Skeletal muscle satellite cell (primary cell): ENCODE results near the gene COL6A5. TPM values are rescaled to one million over a fixed set of nuclear protein-coding genes. Genes with fewer than 3 reads are reported as not detected.

ENCODE experiments used
- H3K27me3 ChIP-seq: 2 replicates; pipeline ENCODE4 v1.7.0; 2013; ENCODE audit warnings: low read length; ENCODE audit not compliant: control insufficient read depth, insufficient read depth
- H3K36me3 ChIP-seq: 2 replicates; pipeline ENCODE4 v1.7.0; 2013; ENCODE audit warnings: mild to moderate bottlenecking, control low read depth, low read length; ENCODE audit not compliant: insufficient read depth
- H3K4me1 ChIP-seq: 2 replicates; pipeline ENCODE4 v1.7.0; 2013; ENCODE audit warnings: low read length; ENCODE audit not compliant: control insufficient read depth, insufficient read depth
- H3K4me2 ChIP-seq: 2 replicates; pipeline ENCODE4 v1.7.0; 2013; ENCODE audit warnings: mild to moderate bottlenecking, low read length
- H3K4me3 ChIP-seq: 2 replicates; pipeline ENCODE4 v1.7.0; 2013; ENCODE audit warnings: low read length
- H3K9ac ChIP-seq: 2 replicates; pipeline ENCODE4 v1.7.0; 2013; ENCODE audit warnings: mild to moderate bottlenecking, low read depth, low read length, moderate library complexity
- H3K9me3 ChIP-seq: replicated peaks from 2 replicates; pipeline ENCODE4 v1.7.0; 2013; ENCODE audit warnings: mild to moderate bottlenecking, control low read depth, low read length
- total RNA-seq: library from RNA; depleted of rRNA; stranded (reverse); fragments of >200 nt; gene quantifications from 2 replicates; pipeline ENCODE4 v1.2.3, GENCODE V29; 2012; rRNA removed

Gene COL6A5
- total RNA-seq, result under 0.01 TPM in 1 of 2 replicates, not detected in the other

- Histone ChIP-seq H3K27me3 (peaks cover 25% of the 10 kb centered on the region), H3K4me2 (no peak within 1 kb of the TSS), H3K36me3 (no peaks in the 10 kb centered on the region), H3K4me3 (no peak within 1 kb of the TSS), H3K9ac (no peak within 1 kb of the TSS), H3K9me3 (no peaks in the 10 kb centered on the region), H3K4me1 (no peaks in the 10 kb centered on the region)
These were observed at the start of gene COL6A5 for GRCh38 chr3:130345487-130346079. Gene COL6A5, plus strand, starts transcription at chr3:130345672. Its CDS starts 27,967 bp downstream, at chr3:130373639.

- Histone ChIP-seq H3K4me2 (no peak overlapping the region), H3K36me3 (no peaks in the 10 kb centered on the region), H3K27me3 (no peaks in the 10 kb centered on the region), H3K4me3 (no peak overlapping the region), H3K9ac (no peak overlapping the region), H3K4me1 (no peaks in the 10 kb centered on the region), H3K9me3 (no peaks in the 10 kb centered on the region)
These were observed 45.9 kb upstream of the COL6A5 start for GRCh38 chr3:130299531-130299930.

- no peaks in the 10 kb centered on the region for H3K4me1 ChIP-seq
- no peak overlapping the region for H3K4me3 ChIP-seq
- no peak overlapping the region for H3K4me2 ChIP-seq
- H3K9me3 ChIP-seq, result no peaks in the 10 kb centered on the region
- H3K27me3 ChIP-seq, result no peaks in the 10 kb centered on the region
- no peak overlapping the region for H3K9ac ChIP-seq
- H3K36me3 ChIP-seq, result no peaks in the 10 kb centered on the region
These were observed 44.6 kb upstream of the COL6A5 start for GRCh38 chr3:130300888-130301287.

- no peaks in the 10 kb centered on the region for H3K4me1 ChIP-seq
These were observed 35.4 kb upstream of the COL6A5 start for GRCh38 chr3:130310109-130310508.

GRCh38 chr3:130312374-130312773 is 33.1 kb upstream of the COL6A5 start:
- H3K9me3 ChIP-seq, result no peaks in the 10 kb centered on the region
- no peak overlapping the region for H3K4me2 ChIP-seq
- H3K4me3 ChIP-seq, result no peak overlapping the region
- no peak overlapping the region for H3K9ac ChIP-seq
- H3K4me1 ChIP-seq, result no peaks in the 10 kb centered on the region
- no peaks in the 10 kb centered on the region for H3K36me3 ChIP-seq
- no peaks in the 10 kb centered on the region for H3K27me3 ChIP-seq

More at GRCh38 chr3:130310109-130310508, 35.4 kb upstream of the COL6A5 start:
- no peaks in the 10 kb centered on the region for H3K9me3 ChIP-seq
- no peaks in the 10 kb centered on the region for H3K27me3 ChIP-seq
- no peaks in the 10 kb centered on the region for H3K36me3 ChIP-seq
- H3K4me3 ChIP-seq, result no peak overlapping the region
- H3K4me2 ChIP-seq, result no peak overlapping the region
- H3K9ac ChIP-seq, result no peak overlapping the region

- H3K4me3 ChIP-seq, result no peak overlapping the region
- H3K36me3 ChIP-seq, result no peaks in the 10 kb centered on the region
- H3K4me1 ChIP-seq, result no peaks in the 10 kb centered on the region
- no peak overlapping the region for H3K9ac ChIP-seq
- no peaks in the 10 kb centered on the region for H3K9me3 ChIP-seq
- H3K4me2 ChIP-seq, result no peak overlapping the region
- H3K27me3 ChIP-seq, result no peaks in the 10 kb centered on the region
These were observed 29.3 kb upstream of the COL6A5 start for GRCh38 chr3:130316169-130316568.

GRCh38 chr3:130323503-130323902 is 22.0 kb upstream of the COL6A5 start:
- Histone ChIP-seq H3K4me1 (no peaks in the 10 kb centered on the region), H3K36me3 (no peaks in the 10 kb centered on the region), H3K4me3 (no peak overlapping the region), H3K9ac (no peak overlapping the region), H3K9me3 (no peaks in the 10 kb centered on the region), H3K4me2 (no peak overlapping the region), H3K27me3 (no peaks in the 10 kb centered on the region)

GRCh38 chr3:130340766-130341165 is 4.7 kb upstream of the COL6A5 start:
- Histone ChIP-seq H3K4me2 (no peak overlapping the region), H3K4me3 (no peak overlapping the region), H3K4me1 (no peaks in the 10 kb centered on the region), H3K27me3 (peaks cover 13% of the 10 kb centered on the region), H3K9me3 (no peaks in the 10 kb centered on the region), H3K9ac (no peak overlapping the region), H3K36me3 (no peaks in the 10 kb centered on the region)

- no peaks in the 10 kb centered on the region for H3K36me3 ChIP-seq
- H3K27me3 ChIP-seq, result peaks cover 18% of the 10 kb centered on the region
- H3K4me1 ChIP-seq, result no peaks in the 10 kb centered on the region
These were observed 4.1 kb upstream of the COL6A5 start for GRCh38 chr3:130341388-130341787.

GRCh38 chr3:130341882-130342281 is 3.6 kb upstream of the COL6A5 start:
- Histone ChIP-seq H3K36me3 (no peaks in the 10 kb centered on the region), H3K9ac (no peak overlapping the region), H3K4me1 (no peaks in the 10 kb centered on the region), H3K4me3 (no peak overlapping the region), H3K27me3 (peaks cover 23% of the 10 kb centered on the region), H3K4me2 (no peak overlapping the region), H3K9me3 (no peaks in the 10 kb centered on the region)

More at GRCh38 chr3:130341388-130341787, 4.1 kb upstream of the COL6A5 start:
- H3K4me2 ChIP-seq, result no peak overlapping the region
- no peak overlapping the region for H3K9ac ChIP-seq
- H3K9me3 ChIP-seq, result no peaks in the 10 kb centered on the region
- H3K4me3 ChIP-seq, result no peak overlapping the region

- Histone ChIP-seq H3K4me3 (no peak overlapping the region), H3K36me3 (no peaks in the 10 kb centered on the region), H3K9me3 (no peaks in the 10 kb centered on the region), H3K9ac (no peak overlapping the region), H3K4me2 (no peak overlapping the region), H3K27me3 (peaks cover 25% of the 10 kb centered on the region), H3K4me1 (no peaks in the 10 kb centered on the region)
These were observed 2.4 kb upstream of the COL6A5 start for GRCh38 chr3:130342821-130343661.
